Measurements from ENCODE around the gene CEP43.

CEP43 gene

DNA sequence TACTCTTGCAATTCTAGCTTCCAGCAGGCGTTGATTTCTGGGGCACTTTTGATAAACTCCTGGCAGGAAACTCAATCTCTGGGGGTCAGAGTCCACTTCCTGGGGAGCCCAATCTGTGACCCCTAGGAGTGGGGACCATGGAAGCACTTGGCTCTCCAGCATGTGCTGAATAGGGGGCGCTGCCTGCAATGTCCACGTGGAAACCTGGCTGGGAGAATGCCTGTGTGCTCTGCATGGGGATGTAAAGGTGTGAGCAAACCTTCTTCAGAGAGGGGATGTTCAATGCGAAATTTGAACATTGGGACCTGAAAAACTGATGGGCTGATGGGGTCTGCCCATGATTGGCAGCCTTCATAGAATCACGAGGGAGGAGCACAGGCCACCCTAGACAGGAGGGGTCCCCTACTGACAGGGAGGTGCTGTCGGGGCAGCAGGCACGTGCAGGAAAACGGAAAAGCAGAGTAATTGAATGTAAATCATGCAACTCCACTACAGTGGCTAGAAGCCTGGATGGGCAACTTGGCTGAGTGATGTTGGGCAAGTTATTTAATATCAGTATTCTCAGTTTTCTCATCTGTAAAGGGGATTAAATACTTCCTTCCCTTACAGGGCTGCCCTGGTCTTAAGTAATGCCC, 47.8 kb downstream of the CEP43 start:
- in situ Hi-C loops (cut with HindIII; ENCODE audit: low pct_ligation_motif_present, low pct_unique_long_range_greater_than_20kb, low sequenced_read_pairs) = no loop called here

DNA sequence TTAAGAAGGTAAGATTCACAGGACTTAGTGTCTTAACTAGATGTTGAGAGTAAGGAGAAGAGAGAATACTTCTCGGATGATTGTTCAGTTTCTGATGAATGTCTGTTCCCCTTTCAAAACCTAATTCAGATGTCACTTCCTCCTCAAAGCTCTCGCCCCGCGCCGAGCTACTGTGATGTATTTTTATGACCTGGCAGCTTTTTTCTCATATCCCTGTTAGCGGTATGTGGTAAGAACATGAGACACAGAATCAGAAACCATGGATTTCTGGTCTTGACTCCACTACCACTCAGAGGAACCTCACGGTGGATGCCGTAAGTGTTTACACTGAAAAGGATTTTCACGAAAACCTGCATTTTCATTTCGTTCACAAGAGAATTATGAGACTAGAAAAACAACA, 48.4 kb downstream of the CEP43 start:
- in situ Hi-C loops (cut with HindIII; ENCODE audit: low pct_ligation_motif_present, low pct_unique_long_range_greater_than_20kb, low sequenced_read_pairs) = no loop called here
- no peak for DNase-seq

More for the DNA sequence above, 47.8 kb downstream of the CEP43 start:
- DNase-seq = no peak

Measured in ACHN (cell line).